HepG2 (cell line): Measurements from ENCODE around the gene EFNA3. TPM values are rescaled to one million over a fixed set of nuclear protein-coding genes. Genes with fewer than 3 reads are reported as not detected.

Experiments
- ATAC-seq: fragments of 200-7000 bp; cut with Tn5 transposase; 3 replicates; pipeline ENCODE4 v1.9.1; 2020; ENCODE audit warnings: mild to moderate bottlenecking, moderate library complexity
- BruUV-seq: library from RNA; stranded (reverse); fragments of 400-500 nt; replicated peaks from 2 replicates; lab custom pipeline; 2021; lab: Mats Ljungman, UMichigan
- CTCF ChIA-PET: fragments of 300-600 bp; formaldehyde crosslinking; extraction: SDS; loops from one replicate; lab custom pipeline; 2021; ENCODE audit warnings: low total read pairs, inconsistent platforms, low intra/inter-chr PET ratio; lab: Yijun Ruan, JAX
- POLR2A ChIA-PET: fragments of 350-600 bp; sonication (Branson Sonifier 250); formaldehyde crosslinking; loops from one replicate; lab custom pipeline; 2020; ENCODE audit warnings: antibody characterized with exemption, inconsistent platforms; lab: Yijun Ruan, JAX
- DNase-seq: peaks from one replicate; pipeline ENCODE4 v3.0.0-alpha.2; 2015; ENCODE audit warnings: low spot score
- FAIRE-seq: peaks from 3 replicates; lab custom pipeline; 2011; peaks lifted over from hg19 to GRCh38; lab: Jason Lieb, UNC
- H2AFZ ChIP-seq: one replicate; pipeline ENCODE4 v1.6.1; 2011; ENCODE audit warnings: low read length, inconsistent platforms
- H3K27ac ChIP-seq: fragments of 300-600 bp; 3 replicates; pipeline ENCODE4 v1.8.0; 2011; ENCODE audit warnings: mixed run types, mild to moderate bottlenecking, mixed read lengths, low read length, inconsistent platforms; ENCODE audit not compliant: insufficient read depth; ENCODE audit errors: extremely low read length
- H3K27me3 ChIP-seq, 2 experiments: fragments of 200-600 bp in 1 of 2; 2 replicates in 1 of 2; 3 replicates in 1 of 2; pipeline versions ENCODE4 v1.6.0 to v1.8.0; 2011; ENCODE audit warnings: low read length in 2 of 2, mild to moderate bottlenecking in 2 of 2, moderate library complexity in 2 of 2, inconsistent platforms in 1 of 2; ENCODE audit not compliant: insufficient read depth in 2 of 2, control insufficient read depth in 1 of 2
- H3K36me3 ChIP-seq, 2 experiments: fragments of 200-600 bp in 1 of 2; replicated peaks in 1 of 2; 2 replicates in 1 of 2; 3 replicates in 1 of 2; pipeline versions ENCODE4 v1.5.1 to v1.8.0; 2011; ENCODE audit warnings: low read length in 2 of 2, inconsistent platforms in 1 of 2; ENCODE audit not compliant: insufficient read depth in 2 of 2, control insufficient read depth in 1 of 2
- H3K4me1 ChIP-seq: 2 replicates; pipeline ENCODE4 v1.5.1; 2012; ENCODE audit warnings: low read length, inconsistent platforms; ENCODE audit not compliant: insufficient read depth
- H3K4me2 ChIP-seq: 2 replicates; pipeline ENCODE4 v1.6.0; 2011; ENCODE audit warnings: low read depth, low read length, inconsistent platforms
- H3K4me3 ChIP-seq, 3 experiments: fragments of 200-600 bp in 1 of 3; sonication (generic), shearing (Covaris generic) in 1 of 3; replicated peaks in 1 of 3; 2 replicates each; pipeline ENCODE4 v1.5.1; 2011 to 2016; ENCODE audit warnings: low read length in 3 of 3, inconsistent platforms in 2 of 3, low read depth in 2 of 3, mild to moderate bottlenecking in 2 of 3, control low read depth in 1 of 3, mixed read lengths in 1 of 3; ENCODE audit not compliant: insufficient read depth in 1 of 3
- H3K79me2 ChIP-seq: one replicate; pipeline ENCODE4 v1.6.1; 2011; ENCODE audit warnings: low read length, inconsistent platforms; ENCODE audit not compliant: insufficient read depth
- H3K9ac ChIP-seq: 2 replicates; pipeline ENCODE4 v1.6.0; 2011; ENCODE audit warnings: mild to moderate bottlenecking, low read depth, low read length, inconsistent platforms; ENCODE audit not compliant: insufficient read depth
- H3K9me3 ChIP-seq: 2 replicates; pipeline ENCODE4 v1.5.1; 2012; ENCODE audit warnings: mild to moderate bottlenecking, low read length
- H4K20me1 ChIP-seq: 2 replicates; pipeline ENCODE4 v1.6.0; 2011; ENCODE audit warnings: inconsistent platforms, mild to moderate bottlenecking, low read length, moderate library complexity; ENCODE audit not compliant: insufficient read depth
- ADNP ChIP-seq: sonication (generic); formaldehyde crosslinking; IDR thresholded peaks from 2 replicates; pipeline ENCODE4 v1.4.0; 2020; ENCODE audit warnings: missing genetic modification reagents
- FLYWCH1 ChIP-seq: sonication (generic); formaldehyde crosslinking; IDR thresholded peaks from 2 replicates; pipeline ENCODE4 v1.8.1; 2023; ENCODE audit warnings: mild to moderate bottlenecking, missing genetic modification reagents
- GATAD1 ChIP-seq: IDR thresholded peaks from 2 replicates; pipeline ENCODE4 v1.6.1; 2016; ENCODE audit warnings: missing genetic modification reagents, missing compliant biosample characterization
- HNF1B ChIP-seq: sonication (generic); formaldehyde crosslinking; IDR thresholded peaks from 2 replicates; pipeline ENCODE4 v1.5.1; 2020; ENCODE audit warnings: mild to moderate bottlenecking, moderate library complexity, missing genetic modification reagents
- KLF16 ChIP-seq, 2 experiments: sonication (generic) in 1 of 2; formaldehyde crosslinking in 1 of 2; IDR thresholded peaks; 2 replicates each; pipeline versions ENCODE4 v1.6.1 to v1.8.0; 2016 to 2023; ENCODE audit warnings: missing genetic modification reagents in 2 of 2, missing compliant biosample characterization in 1 of 2
- MXD4 ChIP-seq: IDR thresholded peaks from 2 replicates; pipeline ENCODE4 v1.6.1; 2016; ENCODE audit warnings: mild to moderate bottlenecking, missing biosample characterization, missing genetic modification reagents
- NFIC ChIP-seq: IDR thresholded peaks from 2 replicates; pipeline ENCODE4 v1.6.1; 2012; ENCODE audit warnings: mild to moderate bottlenecking, low read length, inconsistent platforms
- SNAPC4 ChIP-seq: sonication (generic); formaldehyde crosslinking; IDR thresholded peaks from 2 replicates; pipeline ENCODE4 v1.4.0; 2020; ENCODE audit warnings: mild to moderate bottlenecking, missing genetic modification reagents
- ZNF333 ChIP-seq: sonication (generic); formaldehyde crosslinking; IDR thresholded peaks from 2 replicates; pipeline ENCODE4 v1.4.0; 2020; ENCODE audit warnings: mild to moderate bottlenecking, missing genetic modification reagents, borderline replicate concordance
- ZNF33A ChIP-seq: sonication (generic); formaldehyde crosslinking; IDR thresholded peaks from 2 replicates; pipeline ENCODE4 v1.5.1; 2020; ENCODE audit warnings: missing genetic modification reagents, mild to moderate bottlenecking, moderate library complexity, borderline replicate concordance
- ZNF563 ChIP-seq: sonication (generic); formaldehyde crosslinking; IDR thresholded peaks from 2 replicates; pipeline ENCODE4 v1.8.0; 2022; ENCODE audit warnings: mild to moderate bottlenecking, moderate library complexity, missing genetic modification reagents
- ZNF574 ChIP-seq: sonication (generic); formaldehyde crosslinking; IDR thresholded peaks from 2 replicates; pipeline ENCODE4 v1.4.0; 2020; ENCODE audit warnings: missing genetic modification reagents
- WGBS: methylation state at CpG from one replicate; pipeline ENCODE4 v1.1.6; 2017; ENCODE audit warnings: low lambda C conversion rate; 5-methylcytosine and 5-hydroxymethylcytosine counted together
- in situ Hi-C: cut with HindIII; loops from 2 replicates; pipeline ENCODE4 v1.10.0; 2017; ENCODE audit warnings: low pct_unique_long_range_greater_than_20kb; ENCODE audit not compliant: extremely low pct_ligation_motif_present
- intact Hi-C: fragments of 100-400 bp; cut with micrococcal nuclease; formaldehyde crosslinking; loops from one replicate; pipeline ENCODE4 v1.10.0; 2022; ENCODE audit not compliant: unreplicated experiment
- polyA plus RNA-seq, 8 experiments: library from polyadenylated mRNA; depleted of rRNA in 3 of 8; stranded (reverse) in 7 of 8; unstranded in 1 of 8; fragments of >200 nt; fragmentation: Illumina TruSeq in 4 of 8; extraction: Trizol in 4 of 8; gene quantifications; 2 replicates each; pipeline versions ENCODE4 v1.2.1 to v1.2.3, GENCODE V29; 2011 to 2016; ENCODE audit warnings: low read depth in 4 of 8, missing spikeins in 1 of 8, mixed read lengths in 1 of 8; ENCODE audit not compliant: insufficient read depth in 1 of 8
- total RNA-seq, 5 experiments: library from RNA; depleted of rRNA; stranded (reverse); fragments of >200 nt; fragmentation: Illumina TruSeq; extraction: Trizol; gene quantifications; 2 replicates each; pipeline ENCODE4 v1.2.3, GENCODE V29; 2016; ENCODE audit warnings: low read depth in 1 of 5

The EFNA3 gene
- total and polyA plus RNA-seq, 2 of the 13 experiments (the other 11 are each of a cell fraction or from before 2014, with no cell fraction given), result 1.0 to 5.7 TPM

- TF ChIP-seq ZNF574 (CRISPR knock-in tag) (no peak), KLF16 (CRISPR knock-in tag; IDR thresholded peaks at IDR 0.05) (0 out of 4 replicates have a peak, but pooled peaks of 1 of the 2 experiments have one; percentile 18), ADNP (no peak), ZNF33A (CRISPR knock-in tag) (peak; percentile 4), FLYWCH1 (no peak), GATAD1 (CRISPR knock-in tag) (no peak), MXD4 (CRISPR knock-in tag) (no peak), NFIC (no peak), ZNF333 (CRISPR knock-in tag) (no peak)
Measured at GRCh38 chr1:155125511-155125945, 46.9 kb downstream of the EFNA3 start (continued).

GRCh38 chr1:155125946-155126555, 47.4 kb downstream of the EFNA3 start:
- intact Hi-C loops, result loop anchor here (2.0 to 5.0 kb wide), 4 partner anchors 19 to 956 kb away; partner anchors contain the start of gene MEX3A
- Histone ChIP-seq H3K4me1 (peaks cover 33% of the 10 kb centered on the region), H3K36me3 (peaks cover 1 to 12% of the 10 kb centered on the region in 2 experiments; a peak in 4 of 5 replicates), H2AFZ (no peak overlapping the region), H3K4me2 (peak overlapping the region; percentile 86), H3K27ac (peak overlapping the region; percentile 100), H3K4me3 (peak overlapping the region; percentile 96 to 99 (median 99)), H3K27me3 (no peaks in the 10 kb centered on the region; a peak in 1 of 5 replicates), H3K9ac (peak overlapping the region; percentile 99), H3K9me3 (no peaks in the 10 kb centered on the region), H3K79me2 (peaks cover 42% of the 10 kb centered on the region), H4K20me1 (peaks cover 19% of the 10 kb centered on the region)
- ChIA-PET CTCF (interaction anchor here (2.0 kb wide), 1 partner anchor 32 kb away, joined by 8 read pairs; no protein-coding TSS in a partner anchor), POLR2A (interaction anchor here (0.8 to 6.4 kb wide), 32 partner anchors 8 to 194 kb away, joined by 3 to 144 read pairs (median 5); partner anchors contain the start of genes ADAM15, CKS1B, CLK2 and DPM3)
- 0% methylated on average over 6 of the region's 53 CpGs for WGBS
- in situ Hi-C loops, result loop anchor here (5.0 kb wide), 1 partner anchor 34 kb away; no protein-coding TSS in a partner anchor
- peak; percentile 61 for FAIRE-seq
- no TSS peak for BruUV-seq
- peak; percentile 88 for DNase-seq
- ATAC-seq, result peak; percentile 69
- TF ChIP-seq HNF1B, result peak; percentile 96
- peak; percentile 85; the same call in 1 of the 2 replicates for TF ChIP-seq SNAPC4 (CRISPR knock-in tag)
- TF ChIP-seq ZNF563 (CRISPR knock-in tag), result peak; percentile 89; the same call in 1 of the 2 replicates
